ENCODE data around the gene SPECC1.

Gene SPECC1

DNA sequence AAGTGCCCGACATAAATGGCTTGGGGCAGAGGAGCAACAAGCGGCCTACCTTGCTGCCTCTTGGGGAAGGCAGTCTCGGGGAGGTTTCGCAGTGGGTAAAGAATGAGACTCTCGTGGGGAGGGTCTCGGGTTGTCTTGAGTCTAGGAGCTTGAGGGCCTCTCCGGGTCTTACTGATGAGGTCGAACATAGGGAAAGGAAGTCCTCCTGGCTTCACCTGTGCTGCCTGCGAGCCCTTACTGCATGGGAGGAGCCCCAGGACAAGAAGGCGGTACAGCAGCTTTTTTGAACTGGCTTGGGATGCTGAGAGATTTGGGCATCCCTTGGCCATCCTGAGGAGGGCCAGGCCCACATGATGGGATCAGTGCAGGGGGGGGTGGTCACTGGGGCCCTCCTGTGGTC, 71.4 kb downstream of the SPECC1 start:
- Histone ChIP-seq H3K4me1 (ENCODE audit: insufficient read depth, insufficient read length) (peaks cover 3% of the 10 kb centered on the region), H3K36me3 (ENCODE audit: insufficient read depth, insufficient read length, low read length) (no peaks in the 10 kb centered on the region), H3K4me3 (ENCODE audit: insufficient read length, low read depth) (no peak overlapping the region), H3K9ac (ENCODE audit: insufficient read length, low read depth) (no peak overlapping the region), H3K27me3 (ENCODE audit: insufficient read depth, insufficient read length) (no peaks in the 10 kb centered on the region), H3K9me3 (ENCODE audit: insufficient read depth, low read length) (no peaks in the 10 kb centered on the region)
- no peak for DNase-seq (ENCODE audit: low read depth, low spot score)
- no peak for TF ChIP-seq YY1 (IDR thresholded peaks at IDR 0.05; ENCODE audit: insufficient read depth, insufficient read length)
- no peak for TF ChIP-seq ZNF274 (IDR thresholded peaks at IDR 0.05; ENCODE audit: low read depth, low read length)
- TF ChIP-seq SUZ12 (IDR thresholded peaks at IDR 0.05; ENCODE audit: extremely low read depth, insufficient read depth, insufficient read length), result no peak

DNA sequence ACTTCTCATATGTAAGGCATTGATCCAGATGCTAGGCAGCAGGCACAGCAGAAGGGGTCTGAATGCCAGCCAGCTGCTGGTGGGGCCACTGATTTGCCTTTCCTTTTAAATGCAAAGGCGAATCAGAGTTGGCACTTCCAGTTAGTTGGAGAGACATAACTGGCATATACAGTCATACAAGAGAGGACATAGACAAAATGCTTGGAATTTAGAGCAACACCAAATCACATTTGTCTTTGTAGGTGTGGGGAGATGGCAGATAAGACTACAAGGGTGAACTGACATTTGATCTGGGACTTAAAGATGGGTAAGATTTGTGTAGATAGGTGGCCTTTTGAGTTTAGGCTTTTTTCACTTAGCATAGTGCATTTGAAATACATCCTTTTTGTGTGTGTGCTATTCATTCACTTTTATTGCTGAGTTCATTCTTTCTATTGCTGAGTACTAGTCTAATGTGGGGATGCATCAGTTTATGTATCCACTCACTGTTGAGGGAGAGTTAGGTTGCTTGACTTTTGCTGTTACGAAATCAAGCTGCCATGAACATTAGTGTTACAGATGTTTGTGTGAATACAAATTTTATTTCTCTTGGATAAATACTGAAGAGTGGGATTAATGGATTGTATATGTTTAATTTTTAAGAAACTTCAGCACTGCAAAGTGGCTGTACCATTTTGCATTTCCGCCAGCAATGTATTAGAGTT, 74.1 kb downstream of the SPECC1 start:
- H3K9ac ChIP-seq (ENCODE audit: insufficient read length, low read depth), result no peak overlapping the region
- H3K9me3 ChIP-seq (ENCODE audit: insufficient read depth, low read length), result no peaks in the 10 kb centered on the region
- H3K4me1 ChIP-seq (ENCODE audit: insufficient read depth, insufficient read length), result peaks cover 8% of the 10 kb centered on the region
- no peak overlapping the region for H3K4me3 ChIP-seq (ENCODE audit: insufficient read length, low read depth)
- DNase-seq (ENCODE audit: low read depth, low spot score), result no peak
- no peaks in the 10 kb centered on the region for H3K36me3 ChIP-seq (ENCODE audit: insufficient read depth, insufficient read length, low read length)
- TF ChIP-seq YY1 (IDR thresholded peaks at IDR 0.05; ENCODE audit: insufficient read depth, insufficient read length), result no peak
- no peak for TF ChIP-seq ZNF274 (IDR thresholded peaks at IDR 0.05; ENCODE audit: low read depth, low read length)
- no peak for TF ChIP-seq SUZ12 (IDR thresholded peaks at IDR 0.05; ENCODE audit: extremely low read depth, insufficient read depth, insufficient read length)
- no peaks in the 10 kb centered on the region for H3K27me3 ChIP-seq (ENCODE audit: insufficient read depth, insufficient read length)

DNA sequence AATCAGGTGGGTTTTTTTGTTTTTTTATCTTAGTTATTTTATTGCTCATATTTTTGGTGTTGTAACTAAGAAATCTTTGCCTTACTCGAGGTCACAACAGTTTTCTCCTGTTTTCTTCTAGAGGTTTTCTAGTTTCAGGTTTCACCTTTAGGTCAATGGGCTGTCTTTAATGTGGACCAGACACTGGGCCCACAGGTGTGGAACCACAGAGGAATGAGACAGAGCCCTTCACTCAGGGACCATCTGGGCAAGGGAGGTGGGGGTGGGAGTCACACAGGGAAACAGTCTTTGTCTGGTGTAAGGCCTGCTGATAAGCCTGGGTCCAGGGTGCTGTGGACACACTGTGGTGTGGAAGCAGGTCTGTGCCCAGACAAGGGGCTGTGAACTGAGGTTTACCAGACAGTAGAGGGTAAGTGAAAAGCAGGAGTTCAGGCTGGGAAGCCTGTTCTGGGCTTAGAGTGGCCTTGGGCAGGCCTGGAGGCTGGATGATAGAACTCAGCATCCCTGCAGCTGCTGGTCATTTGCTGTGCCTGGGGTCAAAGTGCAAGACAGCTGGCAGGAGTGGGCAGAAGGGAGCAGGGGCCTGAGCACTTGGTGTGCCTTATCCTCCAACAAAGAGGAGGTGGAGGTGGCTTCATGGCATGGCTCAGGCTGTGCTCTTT, 75.6 kb downstream of the SPECC1 start:
- no peak overlapping the region for H3K4me3 ChIP-seq (ENCODE audit: insufficient read length, low read depth)
- no peaks in the 10 kb centered on the region for H3K27me3 ChIP-seq (ENCODE audit: insufficient read depth, insufficient read length)
- TF ChIP-seq ZNF274 (IDR thresholded peaks at IDR 0.05; ENCODE audit: low read depth, low read length), result no peak
- no peak for TF ChIP-seq SUZ12 (IDR thresholded peaks at IDR 0.05; ENCODE audit: extremely low read depth, insufficient read depth, insufficient read length)
- TF ChIP-seq YY1 (IDR thresholded peaks at IDR 0.05; ENCODE audit: insufficient read depth, insufficient read length), result no peak
- no peak overlapping the region for H3K9ac ChIP-seq (ENCODE audit: insufficient read length, low read depth)
- H3K4me1 ChIP-seq (ENCODE audit: insufficient read depth, insufficient read length), result peaks cover 8% of the 10 kb centered on the region
- no peak for DNase-seq (ENCODE audit: low read depth, low spot score)
- H3K9me3 ChIP-seq (ENCODE audit: insufficient read depth, low read length), result no peaks in the 10 kb centered on the region
- H3K36me3 ChIP-seq (ENCODE audit: insufficient read depth, insufficient read length, low read length), result no peaks in the 10 kb centered on the region

DNA sequence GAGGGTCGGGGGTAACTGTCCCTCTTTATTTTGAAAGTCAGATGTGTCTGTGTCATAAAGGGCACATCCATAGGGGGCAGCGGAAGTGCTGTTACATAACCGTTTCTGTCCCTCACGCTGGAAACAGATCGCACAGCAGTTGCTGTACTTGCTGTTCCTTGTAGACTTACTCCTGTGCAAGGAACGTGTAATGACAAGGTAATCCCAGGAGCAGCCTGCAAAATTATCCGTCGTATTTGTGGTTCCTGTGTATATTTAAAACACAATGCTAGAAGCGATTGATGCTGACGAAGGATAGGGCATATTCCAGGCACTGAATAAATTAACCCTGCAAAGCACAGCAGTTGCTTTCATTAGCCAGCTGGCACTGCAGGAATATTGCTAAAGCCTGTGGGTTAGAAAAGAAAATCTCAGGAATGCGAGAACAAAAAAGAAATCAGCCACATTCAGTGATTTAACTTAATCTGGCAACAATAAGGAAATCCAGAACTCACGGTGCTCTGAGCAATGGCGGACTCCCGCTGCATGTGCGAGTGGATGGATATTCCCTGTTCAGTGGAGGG, 76.2 kb downstream of the SPECC1 start:
- Histone ChIP-seq H3K9ac (ENCODE audit: insufficient read length, low read depth) (no peak overlapping the region), H3K36me3 (ENCODE audit: insufficient read depth, insufficient read length, low read length) (no peaks in the 10 kb centered on the region), H3K9me3 (ENCODE audit: insufficient read depth, low read length) (no peaks in the 10 kb centered on the region), H3K4me1 (ENCODE audit: insufficient read depth, insufficient read length) (peaks cover 8% of the 10 kb centered on the region), H3K27me3 (ENCODE audit: insufficient read depth, insufficient read length) (no peaks in the 10 kb centered on the region), H3K4me3 (ENCODE audit: insufficient read length, low read depth) (no peak overlapping the region)
- no peak for DNase-seq (ENCODE audit: low read depth, low spot score)
- TF ChIP-seq YY1 (IDR thresholded peaks at IDR 0.05; ENCODE audit: insufficient read depth, insufficient read length), result no peak
- TF ChIP-seq SUZ12 (IDR thresholded peaks at IDR 0.05; ENCODE audit: extremely low read depth, insufficient read depth, insufficient read length), result no peak
- TF ChIP-seq ZNF274 (IDR thresholded peaks at IDR 0.05; ENCODE audit: low read depth, low read length), result no peak

DNA sequence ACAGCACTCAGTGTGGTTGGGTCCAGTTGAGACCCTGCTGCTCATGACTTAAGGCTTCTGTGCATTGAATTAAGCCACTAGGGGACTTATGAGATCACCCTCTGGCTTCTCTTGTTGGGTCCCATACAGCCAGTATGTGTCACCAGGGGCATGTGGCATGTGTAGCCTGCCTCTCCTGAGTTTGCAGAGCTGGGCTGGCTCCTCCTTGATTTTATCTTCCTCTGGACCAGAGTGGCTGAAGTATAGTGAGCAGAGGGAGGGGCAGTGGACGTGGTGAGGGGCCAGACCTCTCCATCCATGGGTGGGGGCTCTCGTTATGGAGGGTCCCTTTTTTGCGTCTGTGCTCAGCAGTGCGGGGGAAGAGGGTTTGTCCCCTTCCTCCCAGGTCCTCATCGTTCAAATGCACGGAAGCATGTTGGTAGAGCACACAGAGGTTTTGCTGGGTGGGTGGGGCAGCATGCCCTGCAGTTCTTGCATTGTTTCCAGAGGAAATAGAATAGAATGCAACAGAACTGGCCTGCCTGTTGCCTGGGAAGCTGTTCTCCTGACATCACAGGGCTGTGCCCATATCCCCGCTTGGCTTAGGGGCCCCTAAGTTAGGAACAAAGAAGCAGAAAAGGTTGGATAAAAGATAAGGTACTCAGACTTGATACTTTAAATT, 77.4 kb downstream of the SPECC1 start:
- peaks cover 8% of the 10 kb centered on the region for H3K4me1 ChIP-seq (ENCODE audit: insufficient read depth, insufficient read length)
- no peak for DNase-seq (ENCODE audit: low read depth, low spot score)
- no peak overlapping the region for H3K9ac ChIP-seq (ENCODE audit: insufficient read length, low read depth)
- H3K9me3 ChIP-seq (ENCODE audit: insufficient read depth, low read length), result no peaks in the 10 kb centered on the region
- no peaks in the 10 kb centered on the region for H3K27me3 ChIP-seq (ENCODE audit: insufficient read depth, insufficient read length)
- no peak for TF ChIP-seq SUZ12 (IDR thresholded peaks at IDR 0.05; ENCODE audit: extremely low read depth, insufficient read depth, insufficient read length)
- TF ChIP-seq ZNF274 (IDR thresholded peaks at IDR 0.05; ENCODE audit: low read depth, low read length), result no peak
- no peak for TF ChIP-seq YY1 (IDR thresholded peaks at IDR 0.05; ENCODE audit: insufficient read depth, insufficient read length)
- H3K36me3 ChIP-seq (ENCODE audit: insufficient read depth, insufficient read length, low read length), result no peaks in the 10 kb centered on the region
- H3K4me3 ChIP-seq (ENCODE audit: insufficient read length, low read depth), result no peak overlapping the region

DNA sequence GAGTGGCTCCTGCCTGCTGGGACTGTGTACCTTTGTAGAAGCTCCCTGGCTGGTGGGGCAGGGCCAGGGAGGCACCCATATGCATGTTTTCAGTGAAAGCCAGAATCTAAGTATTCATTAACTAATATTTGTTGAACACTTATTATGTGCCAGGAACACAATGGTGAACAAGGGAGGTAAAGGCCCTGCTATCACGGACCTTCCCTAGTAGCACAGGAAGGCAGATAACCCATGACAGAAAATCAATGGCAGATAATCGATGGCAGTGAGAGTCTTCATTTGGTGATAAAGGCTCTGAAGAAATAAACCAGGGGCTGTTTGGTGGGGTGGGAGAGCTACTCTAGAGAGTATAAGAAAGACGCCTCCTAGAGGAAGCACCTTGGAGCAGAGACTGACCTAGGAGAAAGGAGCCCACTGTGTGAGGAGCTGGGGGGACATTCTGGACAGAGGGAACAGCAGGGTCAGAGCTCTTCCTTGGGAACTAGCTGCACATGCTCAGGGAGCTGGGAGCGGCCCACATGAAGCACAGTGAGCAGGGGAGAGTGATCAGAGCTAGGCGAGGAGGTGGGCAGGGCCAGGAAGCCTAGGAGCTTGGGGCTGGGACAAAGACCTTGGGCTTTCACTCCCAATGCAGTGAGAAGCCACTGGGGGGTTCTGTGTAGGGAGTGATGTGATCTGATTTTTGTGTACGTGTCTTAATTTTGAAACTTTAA, 78.5 kb downstream of the SPECC1 start:
- Histone ChIP-seq H3K9me3 (ENCODE audit: insufficient read depth, low read length) (no peaks in the 10 kb centered on the region), H3K27me3 (ENCODE audit: insufficient read depth, insufficient read length) (no peaks in the 10 kb centered on the region), H3K9ac (ENCODE audit: insufficient read length, low read depth) (no peak overlapping the region), H3K4me1 (ENCODE audit: insufficient read depth, insufficient read length) (peaks cover 8% of the 10 kb centered on the region), H3K36me3 (ENCODE audit: insufficient read depth, insufficient read length, low read length) (no peaks in the 10 kb centered on the region), H3K4me3 (ENCODE audit: insufficient read length, low read depth) (no peak overlapping the region)
- no peak for DNase-seq (ENCODE audit: low read depth, low spot score)
- TF ChIP-seq ZNF274 (IDR thresholded peaks at IDR 0.05; ENCODE audit: low read depth, low read length), result no peak
- TF ChIP-seq SUZ12 (IDR thresholded peaks at IDR 0.05; ENCODE audit: extremely low read depth, insufficient read depth, insufficient read length), result no peak
- no peak for TF ChIP-seq YY1 (IDR thresholded peaks at IDR 0.05; ENCODE audit: insufficient read depth, insufficient read length)

Data from NT2/D1 (cell line).